Measurements from ENCODE around the gene RRAS. TPM values are rescaled to one million over a fixed set of nuclear protein-coding genes. Genes with fewer than 3 reads are reported as not detected.
A peak's percentile ranks its signal among the peaks of the same experiment; 100 is the strongest.

Gene RRAS
- total RNA-seq, 1 experiment from 2014 or later, result 55.9 TPM

GRCh38 chr19:49669516-49669915, 29.6 kb upstream of the RRAS start:
- TF ChIP-seq POLR2A (IDR thresholded peaks at IDR 0.05; ENCODE audit: borderline replicate concordance, extremely low read depth, insufficient read depth, insufficient read length), result no peak
- peak; percentile 46; the same call in 1 of the 2 replicates for TF ChIP-seq EGR1 (IDR thresholded peaks at IDR 0.05; ENCODE audit: low read depth)
- no peak for TF ChIP-seq ZNF274 (IDR thresholded peaks at IDR 0.05; ENCODE audit: low read depth, low read length)
- TF ChIP-seq RAD21 (IDR thresholded peaks at IDR 0.05; ENCODE audit: low read depth), result no peak
- TF ChIP-seq EZH2 (IDR thresholded peaks at IDR 0.05), result no peak
- Histone ChIP-seq H3K79me2 (ENCODE audit: insufficient read depth, low read length) (peaks cover 42% of the 10 kb centered on the region), H3K27ac (ENCODE audit: low read depth, low read length) (no peak overlapping the region), H3K4me3 (replicated peaks in 1 of 2; ENCODE audit: low read depth in 1 of 2, low read length in 2 of 2) (no peak overlapping the region), H3K9me2 (ENCODE audit: insufficient read depth) (no peaks in the 10 kb centered on the region), H2AFZ (ENCODE audit: low read depth, low read length, poor library complexity, severe bottlenecking) (no peak overlapping the region), H3K4me2 (ENCODE audit: low read length) (no peak overlapping the region), H3K9ac (ENCODE audit: low read length) (no peak overlapping the region), H3K27me3 (ENCODE audit: insufficient read depth, low read length) (no peaks in the 10 kb centered on the region), H3K9me3 (ENCODE audit: control insufficient read depth in 1 of 2, insufficient read depth in 1 of 2, low read depth in 1 of 2, low read length in 2 of 2) (no peaks in the 10 kb centered on the region), H4K20me1 (ENCODE audit: insufficient read depth) (no peaks in the 10 kb centered on the region), H3K36me3 (ENCODE audit: control insufficient read depth in 1 of 2, insufficient read depth in 2 of 2, low read length in 2 of 2) (peaks cover 3 to 19% of the 10 kb centered on the region in 2 experiments; a peak in 2 of 4 replicates), H3K4me1 (ENCODE audit: control insufficient read depth in 1 of 2, insufficient read depth in 2 of 2, low read length in 2 of 2) (peaks cover 13 to 31% of the 10 kb centered on the region in 2 experiments; a peak in 3 of 4 replicates)
- CTCF ChIA-PET, result interaction anchor here (0.7 to 1.3 kb wide), 2 partner anchors 11 to 407 kb away, joined by 4 read pairs; no protein-coding TSS in a partner anchor
- BruUV-seq (replicated peaks), result no TSS peak
- ATAC-seq, result no peak
- RAD21 ChIA-PET (ENCODE audit: low non-redundant PET in 1 of 2, low total read pairs in 2 of 2, uncharacterized antibody in 2 of 2, unreplicated experiment in 2 of 2), result no interaction called here
- POLR2A ChIA-PET, result interaction anchor here (1.6 kb wide), 1 partner anchor 27 kb away, joined by 3 read pairs; the partner anchor contains the start of gene SCAF1
- intact Hi-C loops (cut with micrococcal nuclease), result no loop called here
- no peak for DNase-seq (ENCODE audit: low read depth, low spot score)

DNA sequence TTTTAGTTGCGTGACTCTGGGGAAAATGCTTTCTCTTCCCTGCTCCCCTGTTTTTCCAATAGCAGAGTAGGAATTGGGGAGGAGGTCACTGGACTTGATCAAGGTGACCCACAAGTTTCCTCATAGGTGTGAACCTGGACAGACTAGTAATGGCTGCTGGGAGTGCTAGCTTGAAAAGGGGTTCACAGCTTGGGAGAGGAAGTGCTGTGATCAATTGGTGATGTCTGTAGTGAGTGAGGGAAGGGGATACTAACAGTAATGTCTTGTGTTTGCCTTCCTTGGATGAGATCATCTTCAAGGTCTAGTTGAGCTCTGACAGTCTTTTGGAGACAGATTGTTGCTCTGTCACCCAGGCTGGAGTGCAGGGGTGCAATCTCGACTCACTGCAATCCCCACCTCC, 27.5 kb upstream of the RRAS start:
- Histone ChIP-seq H3K4me3 (replicated peaks in 1 of 2; ENCODE audit: low read depth in 1 of 2, low read length in 2 of 2) (peak overlapping the region; percentile 90 to 95; a peak in 3 of 4 replicates), H4K20me1 (ENCODE audit: insufficient read depth) (no peaks in the 10 kb centered on the region), H2AFZ (ENCODE audit: low read depth, low read length, poor library complexity, severe bottlenecking) (no peak overlapping the region), H3K9me2 (ENCODE audit: insufficient read depth) (no peaks in the 10 kb centered on the region), H3K27me3 (ENCODE audit: insufficient read depth, low read length) (no peaks in the 10 kb centered on the region), H3K4me1 (ENCODE audit: control insufficient read depth in 1 of 2, insufficient read depth in 2 of 2, low read length in 2 of 2) (peaks cover 12 to 41% of the 10 kb centered on the region in 2 experiments; a peak in 3 of 4 replicates), H3K79me2 (ENCODE audit: insufficient read depth, low read length) (peaks cover 58% of the 10 kb centered on the region), H3K4me2 (ENCODE audit: low read length) (peak overlapping the region; percentile 78), H3K9ac (ENCODE audit: low read length) (peak overlapping the region; percentile 91), H3K36me3 (ENCODE audit: control insufficient read depth in 1 of 2, insufficient read depth in 2 of 2, low read length in 2 of 2) (peaks cover 3 to 29% of the 10 kb centered on the region in 2 experiments; a peak in 3 of 4 replicates), H3K27ac (ENCODE audit: low read depth, low read length) (no peak overlapping the region), H3K9me3 (ENCODE audit: control insufficient read depth in 1 of 2, insufficient read depth in 1 of 2, low read depth in 1 of 2, low read length in 2 of 2) (no peaks in the 10 kb centered on the region)
- POLR2A ChIA-PET, result no interaction called here
- DNase-seq (ENCODE audit: low read depth, low spot score) (no peak), ATAC-seq (no peak)
- no TSS peak for BruUV-seq (replicated peaks)
- no peak for TF ChIP-seq CBX3 (IDR thresholded peaks at IDR 0.05; ENCODE audit: low read depth)
- TF ChIP-seq ELF1 (IDR thresholded peaks at IDR 0.05; ENCODE audit: borderline replicate concordance, low read depth), result no peak
- TF ChIP-seq ZFX (IDR thresholded peaks at IDR 0.05), result no peak
- TF ChIP-seq CTCF (IDR thresholded peaks at IDR 0.05 in 2 of 3, conservative IDR thresholded peaks at IDR 0.05 in 1 of 3; ENCODE audit: borderline replicate concordance in 1 of 3, insufficient read depth in 1 of 3, low read depth in 2 of 3, low read length in 2 of 3), result no peak
- TF ChIP-seq TCF7L2 (IDR thresholded peaks at IDR 0.05; ENCODE audit: borderline replicate concordance, extremely low read depth, insufficient read depth, insufficient read length), result no peak
- TF ChIP-seq SP1 (IDR thresholded peaks at IDR 0.05; ENCODE audit: low read depth), result no peak
- TF ChIP-seq YY1 (IDR thresholded peaks at IDR 0.05; ENCODE audit: extremely low read depth, insufficient replicate concordance, low read depth, low read length), result no peak
- TF ChIP-seq EGR1 (IDR thresholded peaks at IDR 0.05; ENCODE audit: low read depth), result no peak
- TF ChIP-seq EZH2 (IDR thresholded peaks at IDR 0.05), result no peak
- TF ChIP-seq SRF (IDR thresholded peaks at IDR 0.05; ENCODE audit: low read depth), result no peak
- TF ChIP-seq, protein P1, sequence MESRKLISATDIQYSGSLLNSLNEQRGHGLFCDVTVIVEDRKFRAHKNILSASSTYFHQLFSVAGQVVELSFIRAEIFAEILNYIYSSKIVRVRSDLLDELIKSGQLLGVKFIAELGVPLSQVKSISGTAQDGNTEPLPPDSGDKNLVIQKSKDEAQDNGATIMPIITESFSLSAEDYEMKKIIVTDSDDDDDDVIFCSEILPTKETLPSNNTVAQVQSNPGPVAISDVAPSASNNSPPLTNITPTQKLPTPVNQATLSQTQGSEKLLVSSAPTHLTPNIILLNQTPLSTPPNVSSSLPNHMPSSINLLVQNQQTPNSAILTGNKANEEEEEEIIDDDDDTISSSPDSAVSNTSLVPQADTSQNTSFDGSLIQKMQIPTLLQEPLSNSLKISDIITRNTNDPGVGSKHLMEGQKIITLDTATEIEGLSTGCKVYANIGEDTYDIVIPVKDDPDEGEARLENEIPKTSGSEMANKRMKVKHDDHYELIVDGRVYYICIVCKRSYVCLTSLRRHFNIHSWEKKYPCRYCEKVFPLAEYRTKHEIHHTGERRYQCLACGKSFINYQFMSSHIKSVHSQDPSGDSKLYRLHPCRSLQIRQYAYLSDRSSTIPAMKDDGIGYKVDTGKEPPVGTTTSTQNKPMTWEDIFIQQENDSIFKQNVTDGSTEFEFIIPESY (IDR thresholded peaks at IDR 0.05; ENCODE audit: extremely low read depth, insufficient replicate concordance, low read length), result no peak
- TF ChIP-seq FOSL1 (IDR thresholded peaks at IDR 0.05; ENCODE audit: low read depth), result no peak
- intact Hi-C loops (cut with micrococcal nuclease), result no loop called here
- CTCF ChIA-PET, result interaction anchor here (0.6 kb wide), 1 partner anchor 126 kb away, joined by 3 read pairs; no protein-coding TSS in a partner anchor
- RAD21 ChIA-PET (ENCODE audit: low non-redundant PET in 1 of 2, low total read pairs in 2 of 2, uncharacterized antibody in 2 of 2, unreplicated experiment in 2 of 2), result no interaction called here

Data from HCT116 (cell line).